Activated CD8-positive, alpha-beta memory T cell treated with anti-CD3 and anti-CD28 coated beads, Interleukin-2, amount 50 U/mL, for 24 hours (primary cell): ENCODE data around the gene TCEANC2.

Experiments
- DNase-seq: peaks from one replicate; pipeline ENCODE4 v3.0.0-alpha.2; 2020; ENCODE audit errors: extremely low read depth

TCEANC2 gene

GRCh38 chr1:54135436-54136120 is 82.2 kb downstream of the TCEANC2 start:
- DNase-seq = no peak

DNA sequence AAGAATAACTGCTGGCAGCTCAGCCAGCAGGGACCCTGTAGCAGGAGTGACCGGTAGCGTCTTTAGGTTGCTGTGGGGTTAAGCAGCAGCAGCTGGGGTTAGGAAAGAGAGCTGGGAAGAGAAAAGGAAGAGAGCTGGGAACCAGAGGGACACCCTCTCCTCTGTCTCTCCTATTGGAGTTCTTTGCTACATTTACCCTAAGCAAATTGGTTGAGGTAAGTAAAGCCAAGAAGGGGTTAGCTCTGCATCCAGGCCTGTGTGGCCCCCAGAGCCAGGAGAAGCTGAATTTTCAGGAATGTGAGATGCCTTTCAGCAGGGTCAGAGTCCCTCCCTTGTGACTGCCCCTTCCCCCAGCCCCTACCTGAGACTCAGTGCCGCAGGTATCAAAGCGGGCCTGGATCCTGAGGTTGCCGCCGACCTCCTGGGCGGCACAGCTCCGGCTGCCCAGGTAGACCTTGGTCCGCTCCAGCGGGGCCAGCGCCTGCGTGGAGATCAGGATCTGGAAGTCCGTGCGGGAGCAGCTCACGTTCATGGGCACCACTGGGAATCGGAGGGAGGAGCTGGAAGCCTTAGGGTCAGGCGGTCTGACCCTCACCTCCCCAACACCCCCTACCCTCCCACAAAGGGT is 83.0 kb downstream of the TCEANC2 start:
- DNase-seq = no peak

DNA sequence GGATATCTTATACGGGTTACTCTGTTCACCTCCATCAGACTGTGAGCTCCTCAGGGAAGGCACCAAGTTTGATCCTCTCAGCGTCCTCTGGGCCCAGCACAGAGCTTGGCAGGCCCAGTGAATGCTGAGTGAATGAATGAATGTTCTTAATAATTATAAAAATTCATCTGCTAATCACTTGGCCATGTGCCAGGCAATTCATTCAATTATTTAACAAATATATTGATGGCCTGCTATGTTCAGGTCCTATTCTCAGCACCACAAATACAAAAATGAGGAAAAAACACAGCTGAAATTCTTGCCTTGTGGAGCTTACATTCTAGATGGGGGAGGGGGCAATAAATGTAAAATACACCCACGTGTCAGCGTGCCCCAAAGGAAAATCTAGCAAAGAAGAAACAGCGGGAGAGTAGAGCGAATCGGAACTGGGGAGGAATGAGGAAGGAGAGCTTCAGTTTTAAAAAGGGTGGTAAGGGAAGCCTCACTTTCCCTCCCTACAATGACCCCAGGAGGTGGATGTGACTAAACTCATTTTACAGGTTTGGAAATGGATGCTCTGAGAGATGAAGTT is 83.6 kb downstream of the TCEANC2 start:
- no peak for DNase-seq

DNA sequence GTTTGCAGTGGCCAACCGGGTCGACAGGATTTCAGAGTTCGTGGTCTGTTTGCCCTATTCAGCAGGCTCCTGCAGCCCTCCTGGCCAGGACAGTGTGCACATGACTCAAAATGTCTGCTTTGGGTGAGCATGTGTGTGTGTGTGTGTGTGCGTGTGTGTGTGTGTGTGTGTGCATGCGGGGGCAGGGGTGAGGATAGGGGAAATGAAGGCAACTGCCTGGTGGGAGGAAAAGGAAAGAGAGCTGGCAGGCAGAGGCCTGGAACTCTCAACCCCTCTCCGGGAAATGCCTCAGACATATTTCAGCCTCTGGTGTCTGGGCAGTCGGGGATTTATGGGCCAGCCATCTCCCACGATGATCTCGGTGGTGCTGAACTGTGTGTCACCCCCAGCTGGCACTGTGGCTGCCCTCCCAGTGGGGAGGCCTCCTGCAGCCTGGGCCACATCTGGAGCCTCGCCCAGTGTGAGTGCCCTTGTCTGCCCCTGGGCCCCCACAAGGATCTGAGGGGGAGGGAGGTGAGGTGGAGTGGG is 84.2 kb downstream of the TCEANC2 start:
- no peak for DNase-seq

- DNase-seq = no peak
Measured at GRCh38 chr1:54138994-54139393, 85.6 kb downstream of the TCEANC2 start.

- DNase-seq = no peak
Measured at GRCh38 chr1:54139711-54140110, 86.3 kb downstream of the TCEANC2 start.

GRCh38 chr1:54142146-54142900 is 88.9 kb downstream of the TCEANC2 start:
- DNase-seq = no peak

GRCh38 chr1:54144366-54144765 is 91.0 kb downstream of the TCEANC2 start:
- no peak for DNase-seq

GRCh38 chr1:54149734-54150133 is 96.3 kb downstream of the TCEANC2 start:
- no peak for DNase-seq

- DNase-seq = no peak
Measured at GRCh38 chr1:54151013-54151412, 97.6 kb downstream of the TCEANC2 start.

GRCh38 chr1:54152696-54153095 is 99.3 kb downstream of the TCEANC2 start, which contains the start of gene CDCP2:
Gene CDCP2, minus strand, starts transcription at chr1:54153000. Its CDS starts 78 bp downstream, at chr1:54152922.
- DNase-seq = no peak

GRCh38 chr1:54153535-54154439 is 100.4 kb downstream of the TCEANC2 start:
- no peak for DNase-seq
